DND-41 (cell line): ENCODE measurements around the gene UCKL1.

Experiments
- CTCF ChIP-seq: IDR thresholded peaks from 2 replicates; pipeline ENCODE4 v1.5.1; 2012; ENCODE audit warnings: borderline replicate concordance, low read length, moderate library complexity, mild to moderate bottlenecking; ENCODE audit not compliant: poor library complexity, severe bottlenecking; ENCODE audit errors: extremely low read depth
- EZH2 ChIP-seq: IDR thresholded peaks from 3 replicates; pipeline ENCODE4 v1.6.1; 2012; ENCODE audit warnings: borderline replicate concordance, low read depth, mild to moderate bottlenecking, moderate library complexity, low read length, inconsistent platforms; ENCODE audit not compliant: severe bottlenecking

GRCh38 chr20:63952769-63953168 is 3.4 kb downstream of the UCKL1 start:
- TF ChIP-seq CTCF (no peak), EZH2 (no peak)
